ENCODE data around the gene WDR6.

Gene WDR6

DNA sequence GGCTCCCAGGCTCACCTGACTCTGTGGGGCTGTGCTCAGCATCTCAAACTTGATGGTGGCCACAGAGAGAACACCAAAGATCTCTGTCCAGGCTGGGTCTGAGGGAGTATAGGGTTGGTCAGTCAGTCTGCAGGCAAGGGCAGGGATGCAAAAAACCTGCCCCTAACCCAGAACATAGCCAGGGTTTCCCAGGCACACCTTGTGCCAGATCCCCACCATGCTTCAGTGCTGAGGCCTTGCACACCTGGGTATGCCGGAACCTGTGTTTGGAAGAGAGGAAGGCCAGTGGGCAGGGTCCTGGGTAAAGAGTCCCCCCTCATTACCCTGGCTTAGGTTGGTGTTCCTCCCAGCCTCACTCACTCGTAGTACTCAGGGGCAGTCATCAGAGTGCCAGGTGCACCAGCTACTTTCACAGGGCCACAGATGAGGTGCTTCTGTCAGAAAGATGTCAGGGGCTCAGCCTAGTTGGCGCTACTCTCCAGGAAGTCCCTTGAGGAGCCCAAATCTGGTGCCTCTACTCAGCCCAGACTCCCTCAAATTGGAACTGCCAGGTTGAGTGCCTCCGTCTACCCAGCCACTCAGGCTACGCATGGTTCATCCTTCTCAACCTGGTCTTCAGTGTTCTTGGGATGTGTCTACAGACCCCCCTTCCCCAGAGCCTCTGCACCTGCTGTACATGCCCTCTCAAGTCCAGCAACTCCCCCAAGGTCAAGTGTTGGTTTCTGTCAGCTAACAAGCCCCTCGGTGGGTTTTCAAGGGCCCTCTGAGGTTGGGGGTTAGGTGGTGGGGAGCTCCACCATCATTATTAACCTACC is 9.4 kb downstream of the WDR6 start:
- DNase-seq = no peak

DNA sequence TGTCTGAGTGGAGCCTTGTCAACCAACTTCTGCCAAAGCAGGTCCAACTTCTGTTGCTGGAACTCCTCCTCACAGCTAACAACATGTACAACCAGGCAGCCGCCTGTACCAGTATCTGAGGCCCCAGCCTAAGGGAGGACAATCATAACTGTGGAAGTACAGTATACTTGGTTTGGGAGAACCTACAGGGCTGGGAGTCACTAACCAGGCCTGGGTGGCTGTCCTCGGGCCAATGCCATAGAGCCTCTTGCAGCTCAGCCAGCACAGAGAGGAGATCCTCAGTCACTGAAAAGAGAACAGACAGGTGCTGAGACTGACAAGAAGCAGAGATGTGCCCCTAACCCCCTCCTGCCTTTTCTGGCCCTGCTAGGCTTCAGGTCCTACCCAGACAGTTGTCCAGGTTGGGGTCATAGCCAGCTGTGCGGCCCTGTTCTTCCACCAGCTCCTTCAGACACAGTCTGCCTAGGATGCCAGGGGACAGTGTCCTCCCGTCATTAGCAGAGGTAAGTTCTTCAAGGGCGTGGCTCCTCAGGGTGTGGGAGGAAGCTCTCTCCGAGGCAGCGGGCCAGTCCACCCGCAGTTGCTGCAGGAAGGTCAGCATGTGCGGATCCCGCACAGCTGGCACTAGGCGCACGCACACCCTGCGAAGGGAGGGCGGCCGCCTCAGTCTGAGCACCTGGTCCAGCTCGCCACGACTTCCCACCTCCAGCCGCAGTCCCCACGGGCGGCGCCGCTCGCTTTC is 10.2 kb downstream of the WDR6 start:
- DNase-seq = no peak

DNA sequence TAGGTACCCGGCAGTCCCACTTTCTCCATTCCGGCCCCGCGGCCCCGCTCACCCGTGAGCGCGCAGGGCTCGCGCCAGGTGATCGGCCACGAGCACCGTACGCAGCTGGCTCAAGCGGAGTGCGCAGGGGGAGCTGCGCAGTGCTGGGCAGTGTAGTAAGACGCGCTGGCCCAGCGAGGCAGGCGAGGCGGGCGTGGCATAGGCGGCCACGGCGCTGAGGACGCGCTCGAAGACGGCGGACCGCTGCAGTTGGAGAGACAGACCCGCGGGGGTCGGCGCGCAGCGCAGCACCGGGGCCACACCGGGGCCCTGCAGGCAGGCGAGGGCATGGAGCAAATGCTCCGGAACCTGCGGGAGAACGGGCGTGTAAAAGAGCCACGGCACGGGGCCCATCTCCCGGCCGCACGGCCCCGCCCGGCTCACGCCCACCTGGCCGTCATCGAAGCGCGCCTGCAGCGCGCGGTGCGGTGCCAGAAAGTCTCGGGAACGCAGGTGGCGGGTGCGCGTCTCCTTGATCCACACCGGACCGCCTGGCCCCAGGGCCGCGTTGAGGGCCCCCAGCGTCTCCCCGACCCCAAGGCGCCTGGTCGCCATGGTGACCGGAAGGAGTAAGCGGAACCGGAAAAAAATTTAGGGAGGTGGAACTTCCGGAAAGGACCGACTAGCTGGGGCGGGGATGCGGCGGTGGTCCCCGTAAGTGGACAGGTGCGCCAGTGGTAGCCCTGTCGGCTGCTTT is 10.9 kb downstream of the WDR6 start, which contains the start of gene DALRD3:
DALRD3 (minus strand) TSS at position 610 of the 736 bp plus-strand sequence; CDS start at position 594, 16 bp downstream.
- peak in 3 of 4 experiments; percentile 21 to 33 (median 32) for DNase-seq

DNA sequence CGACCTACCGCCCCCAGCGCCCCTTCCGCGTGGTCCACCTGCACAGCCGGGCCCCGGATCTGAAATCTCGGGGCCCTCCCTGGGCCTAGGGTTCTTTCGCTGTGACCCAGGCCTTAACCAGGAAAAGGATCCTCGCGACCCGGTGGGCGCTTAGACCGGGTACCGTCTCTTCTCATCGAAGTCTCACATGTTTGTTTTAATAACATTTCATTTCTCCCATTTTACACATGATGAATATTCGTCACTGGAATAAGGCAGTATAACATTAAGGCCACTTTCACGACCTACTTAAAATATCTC is 11.5 kb downstream of the WDR6 start:
- DNase-seq = no peak

DNA sequence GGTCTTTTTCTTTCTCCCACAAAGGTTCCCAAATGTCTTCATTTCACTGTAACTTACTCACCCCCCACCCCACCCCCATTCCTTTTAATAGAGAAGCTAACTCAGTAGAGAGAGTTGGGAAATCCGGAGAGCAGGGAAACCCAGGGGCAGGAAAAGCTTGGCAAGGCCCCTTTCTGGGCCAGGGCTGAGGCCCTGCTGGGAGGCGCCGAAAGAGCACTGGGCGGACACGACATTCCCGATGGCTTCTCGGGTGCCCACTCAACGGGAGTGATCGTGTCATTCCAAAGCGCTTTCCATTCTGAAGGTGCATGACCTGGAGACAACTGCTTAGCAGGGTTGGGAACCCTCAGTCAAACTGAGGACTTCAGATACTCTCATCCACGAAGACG is 12.7 kb downstream of the WDR6 start:
- DNase-seq = no peak

DNA sequence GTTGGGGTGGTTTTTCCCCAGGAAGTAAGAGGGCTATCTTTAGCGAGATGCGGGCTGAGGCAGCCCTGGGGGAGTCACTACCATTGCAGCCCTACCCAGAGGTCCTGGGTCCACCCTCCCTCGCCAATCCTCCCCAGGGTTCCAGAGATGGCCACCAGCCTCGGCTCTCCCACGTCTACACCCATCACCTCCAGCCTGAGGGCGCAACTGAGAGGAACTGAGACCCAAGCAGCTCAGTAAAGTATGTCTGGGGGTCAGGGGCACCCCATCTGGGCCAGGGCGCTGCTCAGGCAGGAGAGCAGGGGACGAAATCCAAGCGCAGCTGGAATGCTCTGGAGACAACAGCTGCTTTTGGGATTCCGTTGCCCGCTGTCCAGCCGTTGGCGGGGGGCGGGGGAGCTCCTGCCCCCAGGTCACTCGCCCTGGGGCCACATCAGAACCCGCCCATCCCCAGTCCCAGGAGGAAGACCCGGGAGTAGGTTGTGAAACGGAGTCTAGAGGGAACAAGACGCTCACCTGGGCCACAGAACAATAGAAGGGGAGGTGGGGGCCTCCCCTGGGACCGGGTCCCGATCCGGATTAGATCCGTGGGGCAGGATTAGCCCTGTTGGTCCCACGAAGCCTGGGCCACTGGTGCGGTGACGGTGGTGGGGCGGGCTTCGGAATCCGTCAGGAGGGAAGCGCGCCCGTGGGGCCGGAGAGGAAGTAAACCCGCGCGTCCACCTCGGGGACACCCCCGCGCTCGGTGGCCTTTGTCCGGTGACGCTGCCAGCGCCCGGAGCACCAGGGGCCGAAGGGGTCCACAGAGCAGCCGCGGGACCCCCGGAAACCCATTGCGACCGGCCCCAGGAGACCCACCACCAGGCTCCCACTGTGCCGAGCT is 13.4 kb downstream of the WDR6 start:
- DNase-seq = no peak

DNA sequence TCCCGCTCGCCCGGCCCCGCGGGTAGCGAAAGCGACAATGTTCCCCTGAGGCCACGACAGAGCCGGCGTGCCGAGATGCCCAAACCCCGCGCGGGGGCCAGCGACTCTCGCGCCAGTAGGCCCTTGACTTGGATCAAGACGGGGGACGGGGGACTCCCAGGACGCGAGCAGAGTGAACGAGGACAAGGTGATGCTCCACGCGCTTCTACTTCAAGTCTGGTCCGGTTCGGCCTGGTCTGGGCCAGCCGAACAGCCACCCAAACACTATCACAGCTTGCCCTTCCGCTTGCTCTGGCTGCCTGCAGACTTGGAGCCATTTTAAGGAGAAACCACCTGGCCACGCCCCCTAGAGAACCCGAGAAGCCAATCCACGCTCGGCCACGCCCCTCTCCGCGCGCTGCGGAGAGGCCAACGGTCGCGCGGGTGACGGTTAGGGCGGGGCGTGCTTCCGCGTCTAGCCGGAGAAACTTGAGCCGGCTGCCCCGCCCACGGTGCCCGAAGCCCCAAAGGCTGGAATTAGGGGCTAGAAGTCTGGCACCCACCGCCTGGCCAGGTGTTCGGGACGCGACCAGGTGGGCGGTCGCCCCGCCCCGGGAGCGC is 14.1 kb downstream of the WDR6 start:
- peak; percentile 96 to 97 (median 97) for DNase-seq

DNA sequence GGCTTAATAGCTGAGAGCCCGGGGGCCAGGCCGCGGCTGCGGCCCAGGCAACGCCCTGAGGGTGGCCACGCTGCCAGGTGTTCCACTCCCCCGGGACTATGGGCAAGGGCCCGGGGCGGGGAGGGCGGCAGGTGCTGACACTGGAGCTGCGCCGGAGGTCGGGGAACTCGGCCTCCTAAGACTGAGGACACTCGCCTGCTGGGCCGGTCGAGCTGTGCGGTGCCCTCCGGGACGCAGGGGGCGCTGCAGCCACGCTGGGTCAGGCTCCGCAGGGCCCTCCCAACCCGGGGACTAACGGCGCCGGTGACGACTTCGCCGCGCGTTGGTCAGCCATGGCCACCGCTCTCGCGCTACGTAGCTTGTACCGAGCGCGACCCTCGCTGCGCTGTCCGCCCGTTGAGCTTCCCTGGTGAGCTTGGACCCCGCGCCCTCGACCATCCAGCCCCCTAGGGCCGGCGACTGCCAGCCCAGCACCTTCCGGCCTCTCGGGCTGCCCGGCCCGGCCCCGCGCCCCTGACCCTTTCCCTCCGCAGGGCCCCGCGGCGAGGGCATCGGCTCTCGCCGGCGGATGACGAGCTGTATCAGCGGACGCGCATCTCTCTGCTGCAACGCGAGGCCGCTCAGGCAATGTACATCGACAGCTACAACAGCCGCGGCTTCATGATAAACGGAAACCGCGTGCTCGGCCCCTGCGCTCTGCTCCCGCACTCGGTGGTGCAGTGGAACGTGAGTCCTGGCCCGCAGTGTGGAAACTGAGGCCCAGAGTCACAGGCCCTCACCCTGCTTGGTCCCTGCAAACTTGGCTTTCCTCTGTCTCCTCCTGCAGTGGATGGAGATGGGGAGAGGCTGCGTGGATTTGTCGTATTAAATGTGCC is 14.9 kb downstream of the WDR6 start, which contains the start of gene NDUFAF3:
NDUFAF3 (plus strand) TSS at position 309 of the 875 bp plus-strand sequence; CDS start at position 333, 24 bp downstream.
- peak; percentile 84 to 87 (median 85) for DNase-seq

DNA sequence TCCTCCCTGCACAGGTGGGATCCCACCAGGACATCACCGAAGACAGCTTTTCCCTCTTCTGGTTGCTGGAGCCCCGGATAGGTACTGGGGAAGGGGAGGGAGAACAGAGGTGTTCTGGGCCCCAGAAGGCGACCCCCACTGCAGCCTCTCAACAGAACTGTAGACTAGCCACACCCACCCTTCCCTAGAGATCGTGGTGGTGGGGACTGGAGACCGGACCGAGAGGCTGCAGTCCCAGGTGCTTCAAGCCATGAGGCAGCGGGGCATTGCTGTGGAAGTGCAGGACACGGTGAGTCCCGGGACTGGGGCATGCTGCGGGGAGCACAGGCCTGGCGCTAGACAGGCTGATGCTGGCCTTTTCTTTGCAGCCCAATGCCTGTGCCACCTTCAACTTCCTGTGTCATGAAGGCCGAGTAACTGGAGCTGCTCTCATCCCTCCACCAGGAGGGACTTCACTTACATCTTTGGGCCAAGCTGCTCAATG is 15.5 kb downstream of the WDR6 start:
- no peak for DNase-seq

DNA sequence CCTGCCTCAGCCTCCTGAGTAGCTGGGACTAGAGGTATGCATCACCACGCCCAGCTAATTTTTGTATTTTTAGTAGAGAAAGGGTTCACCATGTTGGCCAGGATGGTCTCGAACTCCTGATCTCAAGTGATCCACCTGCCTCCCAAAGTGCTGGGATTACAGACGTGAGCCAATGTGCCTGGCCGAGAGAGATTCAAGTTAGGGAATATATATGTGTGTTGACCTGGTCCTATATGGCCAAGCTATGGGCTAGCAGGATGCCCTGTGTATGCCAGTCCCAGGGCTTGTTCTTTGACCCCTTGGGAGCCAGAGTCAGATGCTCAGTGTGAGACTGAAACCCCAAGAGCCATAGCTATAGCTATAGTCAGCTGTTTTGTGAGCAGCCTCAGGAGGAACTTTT is 16.6 kb downstream of the WDR6 start:
- DNase-seq = no peak

DNA sequence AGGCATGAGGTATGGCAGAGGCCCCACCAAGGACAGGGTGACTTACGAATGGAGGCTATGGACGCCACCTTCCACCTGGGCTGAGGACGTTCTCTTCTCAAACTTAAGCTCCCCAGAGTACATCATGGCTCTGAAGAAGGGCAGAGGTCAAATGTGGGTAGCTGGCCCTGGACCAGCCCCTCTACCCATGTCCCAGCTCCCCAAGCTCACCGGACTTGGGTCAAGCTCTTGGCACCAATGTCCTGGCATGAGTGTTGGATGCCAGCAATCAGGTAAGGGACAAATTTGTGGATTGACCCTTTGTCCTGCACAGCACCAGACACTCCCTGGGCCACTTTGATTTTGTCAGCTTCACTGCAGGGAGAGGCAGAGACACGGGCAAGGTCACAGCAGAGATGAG is 17.3 kb downstream of the WDR6 start:
- DNase-seq = no peak

DNA sequence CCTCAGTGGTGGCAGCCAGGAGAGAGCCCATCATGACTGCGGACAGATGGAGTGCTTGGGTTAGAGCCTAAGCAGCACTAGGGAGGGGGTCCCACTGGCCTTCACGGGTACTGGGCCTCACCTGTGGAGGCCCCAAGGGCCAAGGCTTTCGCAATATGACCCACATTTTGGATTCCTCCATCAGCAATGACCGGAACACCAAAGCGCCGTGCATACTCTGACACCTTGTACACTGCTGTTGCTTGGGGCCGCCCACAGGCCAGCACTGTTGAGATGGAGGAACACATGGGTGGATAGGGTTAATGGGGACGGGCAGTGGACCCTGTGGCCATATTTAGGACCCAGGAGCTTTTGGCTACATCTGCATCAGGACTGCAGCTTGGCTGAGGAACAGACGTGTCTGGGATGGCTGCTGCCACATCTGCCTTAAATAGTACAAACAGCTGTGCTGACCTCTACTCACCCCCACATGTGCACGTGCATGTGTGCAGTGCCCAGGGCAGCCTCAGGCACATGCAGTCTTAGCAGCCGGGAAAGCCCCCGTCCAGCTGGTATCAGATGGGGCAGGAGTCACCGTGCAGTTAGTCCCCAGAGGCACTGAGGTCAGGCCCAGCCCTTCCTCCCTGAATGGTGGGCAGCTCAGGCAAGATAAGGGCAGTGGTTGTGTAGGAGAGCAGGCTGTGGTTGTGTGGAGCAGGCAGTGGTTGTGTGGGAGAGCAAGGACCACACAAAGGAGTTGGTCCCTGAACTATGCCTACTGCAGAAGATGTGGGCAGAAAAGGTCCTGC is 18.0 kb downstream of the WDR6 start:
- no peak for DNase-seq

DNA sequence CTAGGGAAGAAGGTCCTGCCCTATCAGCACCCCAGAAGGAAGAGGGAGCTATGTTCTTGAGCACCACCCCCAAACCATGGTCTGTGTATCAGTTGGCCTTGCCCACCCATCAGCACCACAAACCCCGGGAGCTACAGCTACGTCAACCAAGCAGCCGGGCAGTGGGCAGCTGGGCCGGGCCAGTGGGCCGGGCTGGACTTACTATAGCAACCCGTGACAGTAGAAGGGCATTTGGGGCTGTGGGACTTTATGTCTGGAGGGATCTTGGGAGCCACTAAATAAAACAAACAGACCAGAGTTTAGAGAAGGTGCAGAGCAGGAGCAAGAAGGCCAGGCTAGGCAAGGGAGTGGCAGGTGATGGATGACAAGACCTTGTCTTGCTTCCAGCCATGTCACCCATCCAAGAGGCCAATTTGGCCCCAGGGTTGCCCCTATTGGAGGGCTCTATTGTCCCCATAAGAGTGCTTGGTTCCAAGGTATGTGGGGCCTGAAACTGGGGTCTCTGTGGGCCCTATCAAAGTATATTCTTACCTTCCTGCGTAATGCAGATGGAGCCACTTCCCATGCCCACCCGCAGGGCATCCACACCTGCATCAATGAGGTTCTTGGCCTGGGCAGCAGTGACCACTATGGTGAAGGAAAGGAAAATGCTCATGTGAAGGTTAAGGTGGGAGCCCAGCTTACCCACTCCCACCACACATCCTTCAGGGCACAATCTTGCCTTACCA is 18.8 kb downstream of the WDR6 start:
- DNase-seq = no peak

DNA sequence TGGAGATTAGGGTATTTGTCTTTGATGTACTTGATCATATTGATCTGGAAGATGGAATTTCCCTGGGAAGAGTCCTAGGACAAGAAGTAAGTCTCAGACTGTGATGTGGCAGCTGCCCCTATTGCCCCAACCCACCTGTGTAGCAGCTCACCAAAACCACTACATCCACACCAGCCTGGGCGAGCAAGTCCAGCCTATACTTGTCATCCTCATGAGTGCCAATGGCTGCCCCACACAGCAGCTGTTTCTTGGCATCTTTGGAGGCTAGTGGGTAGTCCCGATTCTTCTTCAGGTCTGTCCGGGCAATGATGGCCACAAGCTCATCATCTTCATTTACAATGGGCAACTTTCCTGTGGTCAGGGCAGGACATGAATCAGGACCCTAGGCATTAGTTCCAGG is 19.3 kb downstream of the WDR6 start:
- DNase-seq = no peak

DNA sequence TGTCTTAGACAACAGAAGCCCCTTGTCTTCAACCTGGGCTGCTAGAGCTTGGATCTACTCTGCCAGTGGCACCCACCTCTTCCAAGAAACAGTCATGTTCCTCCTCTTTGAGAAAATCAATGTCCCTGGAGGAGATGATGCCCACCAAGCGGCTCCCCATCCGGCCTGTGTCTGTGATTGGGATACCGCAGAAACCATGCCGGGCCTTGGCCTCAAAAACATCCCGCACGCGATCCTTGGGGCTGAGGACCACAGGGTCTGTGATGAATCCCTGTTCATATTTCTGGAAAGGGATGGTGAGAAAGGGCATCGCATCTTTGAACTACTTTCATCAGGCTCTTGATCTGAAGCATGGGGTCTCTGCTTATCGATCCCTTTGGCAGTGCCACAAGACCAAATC is 20.4 kb downstream of the WDR6 start:
- no peak for DNase-seq

DNA sequence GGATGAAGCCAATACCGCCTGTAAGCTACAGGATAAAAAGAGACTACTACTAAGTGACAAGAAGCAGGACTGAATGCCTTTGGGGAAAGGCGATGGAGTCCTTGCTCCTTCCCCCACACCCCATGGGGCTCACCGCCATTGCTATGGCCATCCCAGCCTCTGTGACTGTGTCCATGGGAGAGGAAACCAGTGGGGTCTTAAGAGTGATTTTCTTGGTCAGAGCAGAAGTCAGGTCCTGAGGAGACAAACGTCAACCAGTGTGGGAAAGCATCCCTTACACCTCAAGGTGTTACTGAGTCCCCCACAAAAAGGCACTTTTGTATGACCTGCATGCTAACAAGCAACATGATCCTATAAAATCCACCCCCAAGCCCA is 21.1 kb downstream of the WDR6 start:
- DNase-seq = no peak

DNA sequence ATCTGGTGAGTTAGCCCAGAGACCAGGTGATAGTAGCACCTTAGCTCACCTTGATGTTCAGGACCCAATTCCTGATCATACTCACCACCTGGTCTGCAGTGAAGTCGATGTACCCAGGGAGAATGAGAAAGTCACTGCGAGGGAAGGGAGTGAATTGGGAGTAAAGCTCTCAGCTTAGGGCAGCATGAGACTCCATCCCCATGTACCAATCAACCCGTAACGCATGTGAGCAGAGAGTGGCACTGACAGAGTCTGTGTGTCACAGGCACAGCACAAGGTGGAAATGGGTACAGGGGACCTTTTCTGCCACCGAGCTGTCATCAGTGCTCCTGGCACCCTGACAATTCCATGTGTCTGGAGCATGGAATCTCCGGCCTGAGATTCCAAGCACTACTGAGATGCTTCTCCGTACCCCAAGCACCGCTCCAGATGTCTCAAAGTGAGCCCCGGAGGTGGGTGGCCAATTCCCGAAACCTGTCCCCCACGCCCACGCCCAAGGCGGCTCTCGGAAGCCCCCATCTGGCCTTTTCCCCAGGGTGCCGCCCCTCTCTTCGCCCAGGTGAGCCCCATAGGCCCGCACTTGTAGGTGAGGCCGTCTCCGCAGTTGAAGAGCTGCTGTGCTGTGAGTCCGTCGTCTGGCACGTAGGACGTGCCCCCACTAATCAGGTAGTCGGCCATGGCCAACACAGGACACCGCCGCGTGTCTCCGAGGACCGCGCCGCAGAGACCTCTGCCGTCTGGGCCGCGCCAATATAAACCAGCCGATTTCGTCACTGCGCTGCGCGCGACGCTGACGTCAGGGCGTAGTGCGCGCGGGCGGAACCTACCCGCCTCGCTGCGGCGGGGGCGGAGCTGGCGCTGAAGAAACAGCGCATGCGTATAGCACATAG is 21.7 kb downstream of the WDR6 start, which contains the start of gene IMPDH2:
IMPDH2 (minus strand) TSS at position 726 of the 890 bp plus-strand sequence; CDS start at position 678, 48 bp downstream.
- DNase-seq = peak; percentile 79 to 87 (median 84)

DNA sequence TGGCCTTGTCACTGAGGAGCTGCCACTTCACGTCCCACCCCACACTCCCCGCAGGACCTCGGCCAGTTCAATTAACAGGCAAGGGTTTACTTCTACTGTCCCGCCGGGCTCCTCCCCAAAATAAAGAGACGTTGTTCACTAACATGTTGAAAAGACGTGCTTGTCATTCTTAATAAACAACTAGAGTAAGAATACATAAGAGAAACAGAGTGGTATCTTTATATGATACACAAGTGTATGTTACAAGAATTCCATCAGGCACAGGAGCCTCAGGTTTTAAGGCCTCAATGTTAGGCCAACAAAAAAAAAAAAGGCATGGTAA is 22.3 kb downstream of the WDR6 start:
- no peak for DNase-seq

Data from activated CD4-positive, CD25-positive, alpha-beta regulatory T cell (primary cell).